Activated T-helper 1 cell treated with anti-CD3 and anti-CD28 coated beads, Interleukin-12 subunit alpha, Interleukin-12 subunit beta, Interleukin-2, Interleukin-4 antibody, amounts not matched to agents 30 ng/mL and 10 ng/mL and 1 ng/mL, durations not matched to agents 14 hours and 24 hours and 36 hours (primary cell): ENCODE data around the gene HDAC9. TPM values are rescaled to one million over a fixed set of nuclear protein-coding genes. Genes with fewer than 3 reads are reported as not detected.

Experiments
- DNase-seq: peaks from one replicate; pipeline ENCODE4 v3.0.0; 2021; ENCODE audit warnings: low spot score
- H3K27ac Mint-ChIP-seq: one replicate; pipeline ENCODE4 v1.8.0; 2021; ENCODE audit warnings: mild to moderate bottlenecking, mixed read lengths
- H3K27me3 Mint-ChIP-seq: one replicate; pipeline ENCODE4 v1.8.0; 2022; ENCODE audit warnings: mild to moderate bottlenecking, moderate library complexity, mixed read lengths; ENCODE audit not compliant: insufficient read depth
- H3K36me3 Mint-ChIP-seq: one replicate; pipeline ENCODE4 v1.8.0; 2021; ENCODE audit warnings: low read depth, mixed read lengths
- H3K4me1 Mint-ChIP-seq: one replicate; pipeline ENCODE4 v1.8.0; 2021; ENCODE audit warnings: low read depth, mixed read lengths
- H3K4me3 Mint-ChIP-seq: one replicate; pipeline ENCODE4 v1.8.0; 2021; ENCODE audit warnings: mild to moderate bottlenecking, moderate library complexity, mixed read lengths
- H3K9me3 Mint-ChIP-seq: one replicate; pipeline ENCODE4 v1.8.0; 2021; ENCODE audit warnings: mixed read lengths
- intact Hi-C: fragments of 100-400 bp; cut with micrococcal nuclease; formaldehyde crosslinking; loops from one replicate; pipeline ENCODE4 v1.15.1; 2024
- total RNA-seq: library from RNA; stranded (reverse); gene quantifications from 2 replicates; pipeline ENCODE4 v1.2.3, GENCODE V29; 2022

Gene HDAC9
- total RNA-seq, 1 donor from 2014 or later = 0.86 TPM

GRCh38 chr7:18558503-18558902, 63.0 kb downstream of the HDAC9 start:
- Mint-ChIP-seq H3K4me3 (no peak overlapping the region), H3K9me3 (no peaks in the 10 kb centered on the region), H3K27ac (no peak overlapping the region), H3K36me3 (no peaks in the 10 kb centered on the region), H3K27me3 (peaks cover 2% of the 10 kb centered on the region), H3K4me1 (no peaks in the 10 kb centered on the region)
- no peak for DNase-seq
- intact Hi-C loops = no loop called here

- Mint-ChIP-seq H3K4me3 (no peak overlapping the region), H3K36me3 (no peaks in the 10 kb centered on the region), H3K27me3 (no peaks in the 10 kb centered on the region), H3K27ac (no peak overlapping the region), H3K4me1 (no peaks in the 10 kb centered on the region), H3K9me3 (no peaks in the 10 kb centered on the region)
- intact Hi-C loops = no loop called here
- DNase-seq = no peak
Observed at GRCh38 chr7:18558910-18559309, 63.4 kb downstream of the HDAC9 start.

- Mint-ChIP-seq H3K4me1 (no peaks in the 10 kb centered on the region), H3K4me3 (no peak overlapping the region), H3K27me3 (no peaks in the 10 kb centered on the region), H3K27ac (no peak overlapping the region), H3K36me3 (no peaks in the 10 kb centered on the region), H3K9me3 (no peaks in the 10 kb centered on the region)
- no peak for DNase-seq
- intact Hi-C loops = no loop called here
Observed at GRCh38 chr7:18559756-18560155, 64.2 kb downstream of the HDAC9 start.

GRCh38 chr7:18564779-18565178, 69.2 kb downstream of the HDAC9 start:
- Mint-ChIP-seq H3K4me1 (no peaks in the 10 kb centered on the region), H3K36me3 (no peaks in the 10 kb centered on the region), H3K4me3 (no peak overlapping the region), H3K27ac (no peak overlapping the region), H3K27me3 (no peaks in the 10 kb centered on the region), H3K9me3 (no peaks in the 10 kb centered on the region)
- DNase-seq = no peak
- intact Hi-C loops = no loop called here

GRCh38 chr7:18565337-18565736, 69.8 kb downstream of the HDAC9 start:
- intact Hi-C loops = no loop called here
- Mint-ChIP-seq H3K4me1 (no peaks in the 10 kb centered on the region), H3K27ac (no peak overlapping the region), H3K4me3 (no peak overlapping the region), H3K36me3 (no peaks in the 10 kb centered on the region), H3K9me3 (no peaks in the 10 kb centered on the region), H3K27me3 (no peaks in the 10 kb centered on the region)
- no peak for DNase-seq

GRCh38 chr7:18566205-18566604, 70.7 kb downstream of the HDAC9 start:
- Mint-ChIP-seq H3K4me1 (no peaks in the 10 kb centered on the region), H3K36me3 (no peaks in the 10 kb centered on the region), H3K9me3 (no peaks in the 10 kb centered on the region), H3K4me3 (no peak overlapping the region), H3K27me3 (no peaks in the 10 kb centered on the region), H3K27ac (no peak overlapping the region)
- DNase-seq = no peak
- intact Hi-C loops = no loop called here

- Mint-ChIP-seq H3K4me1 (no peaks in the 10 kb centered on the region), H3K27me3 (no peaks in the 10 kb centered on the region), H3K36me3 (no peaks in the 10 kb centered on the region), H3K27ac (no peak overlapping the region), H3K4me3 (no peak overlapping the region), H3K9me3 (no peaks in the 10 kb centered on the region)
- no peak for DNase-seq
- intact Hi-C loops = no loop called here
Observed at GRCh38 chr7:18566829-18567228, 71.3 kb downstream of the HDAC9 start.

- Mint-ChIP-seq H3K9me3 (no peaks in the 10 kb centered on the region), H3K27me3 (no peaks in the 10 kb centered on the region), H3K36me3 (no peaks in the 10 kb centered on the region), H3K27ac (no peak overlapping the region), H3K4me3 (no peak overlapping the region), H3K4me1 (no peaks in the 10 kb centered on the region)
- intact Hi-C loops = no loop called here
- no peak for DNase-seq
Observed at GRCh38 chr7:18570441-18570840, 74.9 kb downstream of the HDAC9 start.

- no peak overlapping the region for H3K4me3 Mint-ChIP-seq
- intact Hi-C loops = no loop called here
Observed at GRCh38 chr7:18570890-18571478, 75.4 kb downstream of the HDAC9 start.

GRCh38 chr7:18572154-18572553, 76.6 kb downstream of the HDAC9 start:
- Mint-ChIP-seq H3K4me1 (no peaks in the 10 kb centered on the region), H3K27me3 (no peaks in the 10 kb centered on the region), H3K36me3 (no peaks in the 10 kb centered on the region), H3K9me3 (no peaks in the 10 kb centered on the region), H3K27ac (no peak overlapping the region), H3K4me3 (no peak overlapping the region)
- no peak for DNase-seq
- intact Hi-C loops = no loop called here

More at GRCh38 chr7:18570890-18571478, 75.4 kb downstream of the HDAC9 start:
- Mint-ChIP-seq H3K9me3 (no peaks in the 10 kb centered on the region), H3K36me3 (no peaks in the 10 kb centered on the region), H3K27me3 (no peaks in the 10 kb centered on the region), H3K27ac (no peak overlapping the region), H3K4me1 (no peaks in the 10 kb centered on the region)
- DNase-seq = no peak

- Mint-ChIP-seq H3K27me3 (no peaks in the 10 kb centered on the region), H3K4me1 (no peaks in the 10 kb centered on the region), H3K4me3 (no peak overlapping the region), H3K9me3 (no peaks in the 10 kb centered on the region), H3K27ac (no peak overlapping the region), H3K36me3 (no peaks in the 10 kb centered on the region)
- DNase-seq = no peak
- intact Hi-C loops = no loop called here
Observed at GRCh38 chr7:18572885-18573284, 77.3 kb downstream of the HDAC9 start.

- Mint-ChIP-seq H3K27me3 (no peaks in the 10 kb centered on the region), H3K4me1 (no peaks in the 10 kb centered on the region), H3K9me3 (no peaks in the 10 kb centered on the region), H3K27ac (no peak overlapping the region), H3K36me3 (no peaks in the 10 kb centered on the region), H3K4me3 (no peak overlapping the region)
- intact Hi-C loops = no loop called here
- DNase-seq = no peak
Observed at GRCh38 chr7:18573410-18574234, 78.1 kb downstream of the HDAC9 start.

GRCh38 chr7:18574235-18574540, 78.6 kb downstream of the HDAC9 start:
- Mint-ChIP-seq H3K36me3 (no peaks in the 10 kb centered on the region), H3K4me3 (no peak overlapping the region), H3K4me1 (no peaks in the 10 kb centered on the region), H3K9me3 (no peaks in the 10 kb centered on the region), H3K27ac (no peak overlapping the region), H3K27me3 (no peaks in the 10 kb centered on the region)
- DNase-seq = no peak
- intact Hi-C loops = no loop called here
